Kidney epithelial cell (primary cell): ENCODE data around the gene CELSR3. TPM values are rescaled to one million over a fixed set of nuclear protein-coding genes. Genes with fewer than 3 reads are reported as not detected.

ENCODE experiments used
- DNase-seq: peaks from one replicate; pipeline ENCODE4 v3.0.0-alpha.2; 2010; ENCODE audit warnings: low read depth
- H3K27me3 ChIP-seq: 2 replicates; pipeline ENCODE4 v1.6.0; 2011; ENCODE audit warnings: low read length; ENCODE audit not compliant: control insufficient read depth, insufficient read depth
- H3K36me3 ChIP-seq: 2 replicates; pipeline ENCODE4 v1.5.1; 2011; ENCODE audit warnings: low read length; ENCODE audit not compliant: control insufficient read depth, insufficient read depth
- H3K4me3 ChIP-seq: 2 replicates; pipeline ENCODE4 v1.5.1; 2011; ENCODE audit warnings: low read depth, mild to moderate bottlenecking, control low read depth, low read length
- total RNA-seq: library from RNA; depleted of rRNA; stranded (reverse); fragments of >200 nt; gene quantifications from 2 replicates; pipeline ENCODE4 v1.2.3, GENCODE V29; 2015
- TF ChIP-seq, protein P1 (sequence below): IDR thresholded peaks from 2 replicates; pipeline ENCODE4 v1.5.1; 2011; ENCODE audit warnings: mild to moderate bottlenecking, moderate library complexity, low read length, control low read depth, inconsistent platforms; ENCODE audit not compliant: insufficient read depth, poor library complexity, severe bottlenecking

The CELSR3 gene
- total RNA-seq, 1 donor from 2014 or later: 5.2 TPM

- TF ChIP-seq, protein P1, sequence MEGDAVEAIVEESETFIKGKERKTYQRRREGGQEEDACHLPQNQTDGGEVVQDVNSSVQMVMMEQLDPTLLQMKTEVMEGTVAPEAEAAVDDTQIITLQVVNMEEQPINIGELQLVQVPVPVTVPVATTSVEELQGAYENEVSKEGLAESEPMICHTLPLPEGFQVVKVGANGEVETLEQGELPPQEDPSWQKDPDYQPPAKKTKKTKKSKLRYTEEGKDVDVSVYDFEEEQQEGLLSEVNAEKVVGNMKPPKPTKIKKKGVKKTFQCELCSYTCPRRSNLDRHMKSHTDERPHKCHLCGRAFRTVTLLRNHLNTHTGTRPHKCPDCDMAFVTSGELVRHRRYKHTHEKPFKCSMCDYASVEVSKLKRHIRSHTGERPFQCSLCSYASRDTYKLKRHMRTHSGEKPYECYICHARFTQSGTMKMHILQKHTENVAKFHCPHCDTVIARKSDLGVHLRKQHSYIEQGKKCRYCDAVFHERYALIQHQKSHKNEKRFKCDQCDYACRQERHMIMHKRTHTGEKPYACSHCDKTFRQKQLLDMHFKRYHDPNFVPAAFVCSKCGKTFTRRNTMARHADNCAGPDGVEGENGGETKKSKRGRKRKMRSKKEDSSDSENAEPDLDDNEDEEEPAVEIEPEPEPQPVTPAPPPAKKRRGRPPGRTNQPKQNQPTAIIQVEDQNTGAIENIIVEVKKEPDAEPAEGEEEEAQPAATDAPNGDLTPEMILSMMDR: no peak
- Histone ChIP-seq H3K4me3 (peak overlapping the region; percentile 41), H3K36me3 (no peaks in the 10 kb centered on the region), H3K27me3 (no peaks in the 10 kb centered on the region)
- DNase-seq: no peak
Observed at GRCh38 chr3:48655606-48656005, 7.1 kb downstream of the CELSR3 start.

DNA sequence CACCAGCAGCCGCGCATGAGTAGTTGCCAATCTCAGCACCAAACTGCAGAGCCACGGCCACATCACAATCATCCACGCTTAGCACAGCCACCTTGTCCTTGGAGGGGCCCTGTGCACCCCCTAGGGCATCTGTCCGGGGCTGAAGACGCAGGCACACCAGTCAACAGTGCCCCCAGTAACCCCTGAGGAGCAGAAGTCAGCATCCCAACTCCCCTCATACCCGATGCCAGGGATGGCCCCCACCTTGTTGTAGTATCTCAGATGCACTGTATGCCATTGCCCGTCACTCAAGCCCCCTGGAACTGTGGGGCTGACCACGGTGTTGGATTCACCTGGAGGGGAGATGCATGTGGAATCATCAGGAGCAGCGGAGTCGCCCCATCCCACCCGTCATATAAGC, 7.6 kb downstream of the CELSR3 start:
- no peaks in the 10 kb centered on the region for H3K36me3 ChIP-seq
- no peak overlapping the region for H3K4me3 ChIP-seq
- no peaks in the 10 kb centered on the region for H3K27me3 ChIP-seq
- TF ChIP-seq, protein P1: no peak
- DNase-seq: no peak

- TF ChIP-seq, protein P1: no peak
- Histone ChIP-seq H3K27me3 (no peaks in the 10 kb centered on the region), H3K36me3 (no peaks in the 10 kb centered on the region), H3K4me3 (no peak overlapping the region)
- DNase-seq: peak; percentile 7
Observed at GRCh38 chr3:48652923-48653715, 9.6 kb downstream of the CELSR3 start.

DNA sequence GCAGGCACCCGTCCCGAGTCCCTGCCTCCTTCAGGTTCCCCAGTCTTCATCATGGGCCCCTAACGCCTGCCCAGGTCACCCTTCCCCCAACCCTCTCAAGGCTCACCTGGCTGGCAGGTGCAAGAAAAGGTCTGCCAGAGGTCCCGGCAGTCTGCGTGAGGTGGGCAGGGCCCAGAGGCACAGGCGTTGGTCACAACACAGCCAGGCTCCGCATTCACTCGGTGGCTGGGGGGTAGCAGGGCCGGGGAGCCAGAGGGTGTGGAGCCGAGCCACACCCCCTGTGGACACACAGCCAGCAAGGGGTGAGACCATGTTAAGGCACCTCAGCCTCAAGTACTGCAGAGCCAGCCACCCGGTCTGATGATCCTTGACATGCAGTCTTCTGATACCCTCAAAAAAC, 10.9 kb downstream of the CELSR3 start:
- Histone ChIP-seq H3K36me3 (no peaks in the 10 kb centered on the region), H3K27me3 (no peaks in the 10 kb centered on the region), H3K4me3 (no peak overlapping the region)
- TF ChIP-seq, protein P1: no peak
- no peak for DNase-seq

DNA sequence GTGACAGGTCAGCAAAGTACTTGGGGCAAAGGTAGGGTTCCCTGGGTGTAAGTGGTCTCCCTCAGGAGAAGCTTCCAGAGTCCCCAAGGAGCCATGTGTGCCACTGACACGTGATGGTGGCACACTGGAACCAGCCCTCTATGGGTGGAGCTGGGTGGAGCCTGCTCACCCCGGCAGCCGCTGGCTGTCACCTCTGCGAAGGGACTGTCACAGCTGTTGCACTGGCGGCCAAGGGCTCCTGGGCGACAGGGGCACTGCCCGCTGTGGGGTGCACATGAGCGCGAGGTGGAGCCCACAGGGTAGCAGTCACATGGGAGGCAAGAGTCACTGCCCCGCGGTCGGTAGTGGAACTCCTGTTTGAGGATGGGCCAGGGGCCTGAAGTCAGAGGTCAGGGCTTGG, 12.0 kb downstream of the CELSR3 start:
- Histone ChIP-seq H3K36me3 (no peaks in the 10 kb centered on the region), H3K4me3 (no peak overlapping the region), H3K27me3 (no peaks in the 10 kb centered on the region)
- TF ChIP-seq, protein P1: no peak
- no peak for DNase-seq
